Astrocyte (in vitro differentiated cells and primary cell): ENCODE results near the gene AK1.

Experiments used
- CTCF ChIP-seq: IDR thresholded peaks from 2 replicates; pipeline ENCODE4 v1.5.1; 2011; ENCODE audit warnings: low read depth, mild to moderate bottlenecking, inconsistent platforms, low read length, moderate library complexity; ENCODE audit not compliant: insufficient read depth
- EZH2 ChIP-seq: IDR thresholded peaks from 2 replicates; pipeline ENCODE4 v1.6.1; 2012; ENCODE audit warnings: mild to moderate bottlenecking, low read length, inconsistent platforms; ENCODE audit not compliant: insufficient read depth

- TF ChIP-seq CTCF (no peak), EZH2 (no peak)
Measured at GRCh38 chr9:127896395-127897192, 19.1 kb upstream of the AK1 start.
